ENCODE data around the gene CAV2.
A peak's percentile ranks its signal among the peaks of the same experiment; 100 is the strongest.

CAV2 gene

DNA sequence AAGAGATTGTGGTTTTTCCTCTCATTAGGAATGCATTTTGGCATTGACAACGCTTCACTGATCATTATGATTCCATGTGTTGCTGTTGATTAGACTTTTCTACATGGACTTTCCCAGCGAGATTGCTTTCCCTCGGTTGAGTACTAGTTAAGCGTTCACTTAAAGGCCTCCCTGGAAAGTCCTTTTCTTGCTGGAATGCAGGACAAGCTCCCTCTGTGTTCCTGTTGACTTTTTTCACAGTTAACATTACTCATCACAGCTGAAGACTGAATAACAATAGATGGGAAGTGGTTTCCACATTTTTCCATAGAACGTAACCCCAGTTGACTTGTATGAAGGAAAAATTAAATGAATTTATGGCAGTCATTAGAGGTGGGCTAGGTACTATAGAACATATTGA is 22.7 kb downstream of the CAV2 start:
- H3K4me3 ChIP-seq (ENCODE audit: low read length), result no peak overlapping the region
- H3K27ac ChIP-seq (ENCODE audit: low read length), result no peak overlapping the region
- no peaks in the 10 kb centered on the region for H3K9me3 ChIP-seq (replicated peaks; ENCODE audit: insufficient read depth, low read length)
- peaks cover 31% of the 10 kb centered on the region for H3F3A ChIP-seq (ENCODE audit: insufficient read depth, low read length)
- H3K36me3 ChIP-seq (replicated peaks; ENCODE audit: insufficient read depth, low read length), result no peaks in the 10 kb centered on the region
- H4K20me1 ChIP-seq (ENCODE audit: insufficient read depth, low read length), result no peaks in the 10 kb centered on the region
- H3K79me2 ChIP-seq (ENCODE audit: low read length), result peaks cover 7% of the 10 kb centered on the region
- H3K4me2 ChIP-seq (ENCODE audit: low read depth, low read length), result no peak overlapping the region
- DNase-seq, result no peak
- H3K27me3 ChIP-seq (replicated peaks; ENCODE audit: insufficient read depth, low read length), result no peaks in the 10 kb centered on the region
- no peaks in the 10 kb centered on the region for H3K9me2 ChIP-seq (replicated peaks; ENCODE audit: insufficient read depth, low read length)
- H2AFZ ChIP-seq (ENCODE audit: low read length), result no peak overlapping the region
- TF ChIP-seq, protein P1, sequence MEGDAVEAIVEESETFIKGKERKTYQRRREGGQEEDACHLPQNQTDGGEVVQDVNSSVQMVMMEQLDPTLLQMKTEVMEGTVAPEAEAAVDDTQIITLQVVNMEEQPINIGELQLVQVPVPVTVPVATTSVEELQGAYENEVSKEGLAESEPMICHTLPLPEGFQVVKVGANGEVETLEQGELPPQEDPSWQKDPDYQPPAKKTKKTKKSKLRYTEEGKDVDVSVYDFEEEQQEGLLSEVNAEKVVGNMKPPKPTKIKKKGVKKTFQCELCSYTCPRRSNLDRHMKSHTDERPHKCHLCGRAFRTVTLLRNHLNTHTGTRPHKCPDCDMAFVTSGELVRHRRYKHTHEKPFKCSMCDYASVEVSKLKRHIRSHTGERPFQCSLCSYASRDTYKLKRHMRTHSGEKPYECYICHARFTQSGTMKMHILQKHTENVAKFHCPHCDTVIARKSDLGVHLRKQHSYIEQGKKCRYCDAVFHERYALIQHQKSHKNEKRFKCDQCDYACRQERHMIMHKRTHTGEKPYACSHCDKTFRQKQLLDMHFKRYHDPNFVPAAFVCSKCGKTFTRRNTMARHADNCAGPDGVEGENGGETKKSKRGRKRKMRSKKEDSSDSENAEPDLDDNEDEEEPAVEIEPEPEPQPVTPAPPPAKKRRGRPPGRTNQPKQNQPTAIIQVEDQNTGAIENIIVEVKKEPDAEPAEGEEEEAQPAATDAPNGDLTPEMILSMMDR (IDR thresholded peaks at IDR 0.05; ENCODE audit: low read length), result no peak
- TF ChIP-seq EZH2 (optimal IDR thresholded peaks at IDR 0.05; ENCODE audit: low read depth, low read length) (no peak), EZH2phosphoT487 (IDR thresholded peaks at IDR 0.05; ENCODE audit: low read length) (no peak)
- H3K4me1 ChIP-seq (ENCODE audit: low read length), result peaks cover 18% of the 10 kb centered on the region
- no peak overlapping the region for H3K9ac ChIP-seq (ENCODE audit: low read length)

GRCh38 chr7:116524221-116524608 is 24.7 kb downstream of the CAV2 start:
- H3K9me3 ChIP-seq (replicated peaks; ENCODE audit: insufficient read depth, low read length), result no peaks in the 10 kb centered on the region
- H3K9ac ChIP-seq (ENCODE audit: low read length), result peak overlapping the region; percentile 13; the same call in 1 of the 2 replicates
- H3K27me3 ChIP-seq (replicated peaks; ENCODE audit: insufficient read depth, low read length), result no peaks in the 10 kb centered on the region
- no peaks in the 10 kb centered on the region for H3K36me3 ChIP-seq (replicated peaks; ENCODE audit: insufficient read depth, low read length)
- peak; percentile 27 for DNase-seq
- H3K4me1 ChIP-seq (ENCODE audit: low read length), result peaks cover 25% of the 10 kb centered on the region
- H2AFZ ChIP-seq (ENCODE audit: low read length), result peak overlapping the region; percentile 56; the same call in 1 of the 2 replicates
- H3K9me2 ChIP-seq (replicated peaks; ENCODE audit: insufficient read depth, low read length), result no peaks in the 10 kb centered on the region
- peak overlapping the region; percentile 72 for H3K4me2 ChIP-seq (ENCODE audit: low read depth, low read length)
- H4K20me1 ChIP-seq (ENCODE audit: insufficient read depth, low read length), result no peaks in the 10 kb centered on the region
- H3K4me3 ChIP-seq (ENCODE audit: low read length), result peak overlapping the region; percentile 92; the same call in 1 of the 2 replicates
- peaks cover 39% of the 10 kb centered on the region for H3F3A ChIP-seq (ENCODE audit: insufficient read depth, low read length)
- H3K27ac ChIP-seq (ENCODE audit: low read length), result peak overlapping the region; percentile 19; the same call in 1 of the 2 replicates
- TF ChIP-seq EZH2phosphoT487 (IDR thresholded peaks at IDR 0.05; ENCODE audit: low read length), result no peak
- peaks cover 20% of the 10 kb centered on the region for H3K79me2 ChIP-seq (ENCODE audit: low read length)

DNA sequence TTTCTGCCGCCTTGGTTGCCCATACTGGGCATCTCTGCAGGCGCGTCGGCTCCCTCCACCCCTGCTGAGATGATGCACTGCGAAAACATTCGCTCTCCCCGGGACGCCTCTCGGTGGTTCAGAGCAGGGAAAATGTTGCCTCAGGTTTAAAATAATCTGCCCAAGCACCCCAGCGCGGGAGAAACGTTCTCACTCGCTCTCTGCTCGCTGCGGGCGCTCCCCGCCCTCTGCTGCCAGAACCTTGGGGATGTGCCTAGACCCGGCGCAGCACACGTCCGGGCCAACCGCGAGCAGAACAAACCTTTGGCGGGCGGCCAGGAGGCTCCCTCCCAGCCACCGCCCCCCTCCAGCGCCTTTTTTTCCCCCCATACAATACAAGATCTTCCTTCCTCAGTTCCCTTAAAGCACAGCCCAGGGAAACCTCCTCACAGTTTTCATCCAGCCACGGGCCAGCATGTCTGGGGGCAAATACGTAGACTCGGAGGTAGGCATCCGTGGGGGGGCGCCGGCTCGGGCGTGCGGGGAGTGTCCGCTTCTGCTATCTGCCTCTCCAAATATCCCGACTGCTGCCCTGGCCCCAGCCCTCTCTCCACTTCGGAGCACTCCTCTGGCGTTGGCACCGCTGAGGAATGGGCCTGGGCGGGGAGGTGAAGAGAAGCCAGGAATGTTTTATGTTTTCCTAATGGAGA is 25.2 kb downstream of the CAV2 start, which contains the start of gene CAV1:
CAV1 (plus strand) TSS at position 428 of the 689 bp plus-strand sequence; CDS start at position 455, 27 bp downstream.
- peaks cover 27% of the 10 kb centered on the region for H3K4me1 ChIP-seq (ENCODE audit: low read length)
- peaks cover 23% of the 10 kb centered on the region for H3K79me2 ChIP-seq (ENCODE audit: low read length)
- peak within 1 kb of the TSS; percentile 96 for H2AFZ ChIP-seq (ENCODE audit: low read length)
- H3K9ac ChIP-seq (ENCODE audit: low read length), result peak within 1 kb of the TSS; percentile 67
- peak; percentile 92 for DNase-seq
- peak within 1 kb of the TSS; percentile 85 for H3K4me2 ChIP-seq (ENCODE audit: low read depth, low read length)
- no peaks in the 10 kb centered on the region for H3K9me3 ChIP-seq (replicated peaks; ENCODE audit: insufficient read depth, low read length)
- H4K20me1 ChIP-seq (ENCODE audit: insufficient read depth, low read length), result no peaks in the 10 kb centered on the region
- peak within 1 kb of the TSS; percentile 59; the same call in 1 of the 2 replicates for H3K27ac ChIP-seq (ENCODE audit: low read length)
- H3K27me3 ChIP-seq (replicated peaks; ENCODE audit: insufficient read depth, low read length), result no peaks in the 10 kb centered on the region
- H3K9me2 ChIP-seq (replicated peaks; ENCODE audit: insufficient read depth, low read length), result no peaks in the 10 kb centered on the region
- TF ChIP-seq EZH2 (optimal IDR thresholded peaks at IDR 0.05; ENCODE audit: low read depth, low read length), result no peak
- no peak for TF ChIP-seq EZH2phosphoT487 (IDR thresholded peaks at IDR 0.05; ENCODE audit: low read length)
- TF ChIP-seq, protein P1 (IDR thresholded peaks at IDR 0.05; ENCODE audit: low read length), result peak; percentile 28
- no peaks in the 10 kb centered on the region for H3K36me3 ChIP-seq (replicated peaks; ENCODE audit: insufficient read depth, low read length)
- H3K4me3 ChIP-seq (ENCODE audit: low read length), result peak within 1 kb of the TSS; percentile 92
- peaks cover 44% of the 10 kb centered on the region for H3F3A ChIP-seq (ENCODE audit: insufficient read depth, low read length)
